Body of pancreas (tissue), 4 donors: ENCODE measurements around the gene ZNF532.

Experiments
- CTCF ChIP-seq, 7 experiments: fragments of 450-650 bp in 4 of 7; fragments of 200-600 bp in 3 of 7; sonication (generic) in 3 of 7; IDR thresholded peaks; one replicate each; pipeline ENCODE4 v1.5.1; 2016 to 2019; ENCODE audit warnings: antibody characterized with exemption in 7 of 7
- POLR2A ChIP-seq, 3 donors: fragments of 450-650 bp; IDR thresholded peaks; one replicate each; pipeline ENCODE4 v1.6.1; 2016; ENCODE audit warnings: antibody characterized with exemption in 3 of 3, mild to moderate bottlenecking in 2 of 3

DNA sequence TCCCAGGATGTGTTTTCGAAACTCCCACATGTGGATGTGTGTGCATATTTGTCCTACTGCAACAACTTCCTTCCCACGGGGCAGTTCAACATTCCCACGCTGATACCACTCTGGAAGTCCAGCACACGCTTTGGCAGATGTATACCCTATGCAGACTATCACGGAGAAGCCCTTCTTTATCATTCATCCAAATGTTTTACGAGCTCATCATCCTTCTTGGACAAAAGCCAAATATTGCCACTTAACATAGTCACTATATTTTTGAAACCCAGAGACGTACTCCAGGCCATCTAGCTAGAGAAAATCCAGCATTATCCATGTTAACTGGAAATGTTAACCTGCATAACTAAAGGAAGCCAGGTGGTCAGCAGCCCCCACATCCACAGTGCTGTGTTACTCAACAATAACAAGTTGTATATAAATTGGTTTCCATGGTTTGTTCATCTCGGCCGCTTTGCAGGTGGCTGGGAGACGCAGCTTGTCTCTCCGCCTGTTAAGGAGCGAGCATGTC is 131.5 kb downstream of the ZNF532 start:
- TF ChIP-seq CTCF (IDR thresholded peaks at IDR 0.05): no peak
- TF ChIP-seq POLR2A (IDR thresholded peaks at IDR 0.05): no peak
